Activated CD8-positive, alpha-beta memory T cell treated with anti-CD3 and anti-CD28 coated beads, Interleukin-2, amount 10 ng/mL, durations not matched to agents 7 days and 5 days (primary cell): ENCODE results near the gene ABHD6. TPM values are rescaled to one million over a fixed set of nuclear protein-coding genes. Genes with fewer than 3 reads are reported as not detected.
A peak's percentile ranks its signal among the peaks of the same experiment; 100 is the strongest.
"Not testable (repeated sequence)": the region's sequence is repeated elsewhere in the genome, so short reads cannot be mapped to it uniquely, and the experiment has no call there.

Source experiments
- ATAC-seq: fragments of 150-1000 bp; cut with Tn5 transposase; one replicate; pipeline ENCODE4 v1.10.0; 2021; ENCODE audit warnings: moderate library complexity
- CTCF ChIA-PET: fragments of 350-600 bp; sonication (Branson Sonifier 250); formaldehyde crosslinking; loops from one replicate; lab custom pipeline; 2021; ENCODE audit warnings: antibody characterized with exemption; lab: Charles Lee
- DNase-seq: peaks from one replicate; pipeline ENCODE4 v3.0.0-alpha.2; 2020
- H3K27ac Mint-ChIP-seq: one replicate; pipeline ENCODE4 v1.8.0; 2021; ENCODE audit warnings: mild to moderate bottlenecking, mixed read lengths
- H3K27me3 Mint-ChIP-seq: one replicate; pipeline ENCODE4 v1.8.0; 2021; ENCODE audit warnings: mixed read lengths
- H3K36me3 Mint-ChIP-seq: one replicate; pipeline ENCODE4 v1.8.0; 2021; ENCODE audit warnings: mild to moderate bottlenecking, mixed read lengths
- H3K4me1 Mint-ChIP-seq: one replicate; pipeline ENCODE4 v1.8.0; 2021; ENCODE audit warnings: mixed read lengths
- H3K4me3 Mint-ChIP-seq: one replicate; pipeline ENCODE4 v1.8.0; 2021; ENCODE audit warnings: mild to moderate bottlenecking, moderate library complexity, mixed read lengths
- H3K9me3 Mint-ChIP-seq: one replicate; pipeline ENCODE4 v1.8.0; 2022; ENCODE audit warnings: low read depth, mixed read lengths
- total RNA-seq, 2 experiments: library from RNA; stranded (reverse); gene quantifications; one replicate each; pipeline ENCODE4 v1.2.3, GENCODE V29; 2021

The ABHD6 gene
- total RNA-seq, 2 experiments from 2014 or later = 5.0 to 7.3 TPM

DNA sequence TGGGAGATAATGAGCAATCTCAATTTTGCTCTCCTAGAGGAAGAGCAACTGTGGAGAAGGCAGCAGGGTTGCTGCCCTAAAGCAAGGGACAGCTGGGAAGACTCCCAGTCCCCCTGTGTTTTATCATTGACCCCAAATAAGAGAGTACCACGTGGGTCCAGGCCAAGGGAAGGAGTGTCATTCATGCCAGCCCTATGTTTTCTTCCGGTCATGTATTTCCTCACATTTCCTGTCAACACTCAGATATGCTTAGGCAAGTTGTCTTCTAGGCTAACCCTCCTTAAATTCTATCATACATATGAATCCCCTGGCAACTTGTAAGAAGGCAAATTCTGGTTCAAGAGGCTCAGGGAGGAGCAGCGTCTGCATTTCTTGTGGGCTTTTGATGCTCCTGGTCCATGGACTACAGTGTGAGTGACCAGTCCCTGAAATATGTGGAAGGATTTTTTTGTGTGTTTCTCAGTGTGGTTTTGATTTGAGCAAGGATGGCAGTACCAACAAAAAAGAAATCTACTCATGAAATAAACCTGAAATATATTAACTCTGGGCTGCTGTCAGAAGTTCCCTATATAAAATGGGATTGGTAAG, 36.5 kb downstream of the ABHD6 start:
- Mint-ChIP-seq H3K4me1 (peaks cover 8% of the 10 kb centered on the region), H3K27ac (no peak overlapping the region), H3K4me3 (no peak overlapping the region), H3K27me3 (no peaks in the 10 kb centered on the region), H3K36me3 (peaks cover 13% of the 10 kb centered on the region), H3K9me3 (no peaks in the 10 kb centered on the region)
- ATAC-seq = no peak
- no peak for DNase-seq
- CTCF ChIA-PET = no interaction called here

DNA sequence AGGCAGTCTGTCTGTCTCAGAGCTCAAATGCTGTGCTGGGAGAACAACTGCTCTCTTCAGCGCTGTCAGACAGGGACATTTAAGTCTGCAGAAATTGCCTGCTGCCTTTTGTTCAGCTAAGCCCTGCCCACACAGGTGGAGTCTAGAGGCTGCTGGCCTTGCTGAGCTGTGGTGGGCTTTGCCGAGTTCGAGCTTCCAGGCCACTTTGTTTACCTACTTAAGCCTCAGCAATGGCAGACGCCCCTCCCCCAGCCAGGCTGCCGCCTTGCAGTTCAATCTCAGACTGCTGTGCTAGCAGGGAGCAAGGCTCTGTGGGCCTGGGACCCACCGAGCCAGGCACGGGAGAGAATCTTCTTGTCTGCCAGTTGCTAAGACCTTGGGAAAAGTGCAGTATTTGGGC, 43.5 kb downstream of the ABHD6 start:
- no peaks in the 10 kb centered on the region for H3K4me1 Mint-ChIP-seq
- ATAC-seq = no peak
- DNase-seq = no peak
- CTCF ChIA-PET = no interaction called here
- no peak overlapping the region for H3K27ac Mint-ChIP-seq
- no peaks in the 10 kb centered on the region for H3K27me3 Mint-ChIP-seq
- peaks cover 2% of the 10 kb centered on the region for H3K36me3 Mint-ChIP-seq
- no peaks in the 10 kb centered on the region for H3K9me3 Mint-ChIP-seq
- H3K4me3 Mint-ChIP-seq = no peak overlapping the region

DNA sequence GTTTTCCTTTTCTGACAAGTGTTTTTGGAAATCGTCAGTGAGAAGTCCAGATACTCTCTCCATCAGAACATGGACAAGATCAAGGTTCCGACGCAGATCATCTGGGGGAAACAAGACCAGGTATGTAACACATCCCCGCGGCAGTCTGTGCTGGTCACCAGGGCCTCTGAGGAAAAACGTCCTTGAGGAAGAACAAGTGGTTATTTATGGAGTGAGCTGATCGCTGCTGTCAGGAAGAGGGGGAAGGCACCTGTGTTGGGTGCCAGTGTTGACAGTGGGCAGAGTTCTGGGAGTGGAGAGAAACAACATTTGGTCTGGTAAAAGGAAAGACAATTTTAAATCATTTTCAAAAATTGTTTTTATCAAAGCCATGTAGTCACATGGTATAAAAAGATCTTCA, 47.7 kb downstream of the ABHD6 start:
- peaks cover 2% of the 10 kb centered on the region for H3K36me3 Mint-ChIP-seq
- no peaks in the 10 kb centered on the region for H3K27me3 Mint-ChIP-seq
- no peak overlapping the region for H3K27ac Mint-ChIP-seq
- DNase-seq (no peak), ATAC-seq (no peak)
- H3K9me3 Mint-ChIP-seq = no peaks in the 10 kb centered on the region
- H3K4me1 Mint-ChIP-seq = no peaks in the 10 kb centered on the region
- CTCF ChIA-PET = no interaction called here
- no peak overlapping the region for H3K4me3 Mint-ChIP-seq

DNA sequence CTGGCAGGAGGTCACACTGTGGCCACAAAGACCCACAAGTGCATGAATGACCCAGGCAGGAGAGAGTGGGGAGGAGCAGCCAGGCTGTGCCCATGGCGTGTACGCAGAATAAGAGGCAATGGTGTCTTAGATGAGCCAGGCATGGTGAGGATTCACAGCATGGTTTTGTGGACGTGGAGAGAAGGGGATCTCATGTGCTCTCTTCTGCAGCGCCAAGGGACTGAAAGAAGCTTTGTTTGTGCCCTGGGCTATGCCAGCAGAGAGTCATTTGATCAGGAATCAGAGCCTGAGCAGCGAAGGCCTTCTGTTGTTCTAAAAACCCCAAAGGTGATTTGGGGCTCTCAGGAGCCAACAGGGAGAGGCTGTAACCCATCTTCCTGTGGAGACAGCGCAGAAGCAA, 49.8 kb downstream of the ABHD6 start:
- H3K4me1 Mint-ChIP-seq = no peaks in the 10 kb centered on the region
- no peaks in the 10 kb centered on the region for H3K9me3 Mint-ChIP-seq
- DNase-seq (no peak), ATAC-seq (no peak)
- CTCF ChIA-PET = no interaction called here
- peaks cover 2% of the 10 kb centered on the region for H3K36me3 Mint-ChIP-seq
- H3K27ac Mint-ChIP-seq = no peak overlapping the region
- H3K27me3 Mint-ChIP-seq = no peaks in the 10 kb centered on the region
- H3K4me3 Mint-ChIP-seq = no peak overlapping the region

DNA sequence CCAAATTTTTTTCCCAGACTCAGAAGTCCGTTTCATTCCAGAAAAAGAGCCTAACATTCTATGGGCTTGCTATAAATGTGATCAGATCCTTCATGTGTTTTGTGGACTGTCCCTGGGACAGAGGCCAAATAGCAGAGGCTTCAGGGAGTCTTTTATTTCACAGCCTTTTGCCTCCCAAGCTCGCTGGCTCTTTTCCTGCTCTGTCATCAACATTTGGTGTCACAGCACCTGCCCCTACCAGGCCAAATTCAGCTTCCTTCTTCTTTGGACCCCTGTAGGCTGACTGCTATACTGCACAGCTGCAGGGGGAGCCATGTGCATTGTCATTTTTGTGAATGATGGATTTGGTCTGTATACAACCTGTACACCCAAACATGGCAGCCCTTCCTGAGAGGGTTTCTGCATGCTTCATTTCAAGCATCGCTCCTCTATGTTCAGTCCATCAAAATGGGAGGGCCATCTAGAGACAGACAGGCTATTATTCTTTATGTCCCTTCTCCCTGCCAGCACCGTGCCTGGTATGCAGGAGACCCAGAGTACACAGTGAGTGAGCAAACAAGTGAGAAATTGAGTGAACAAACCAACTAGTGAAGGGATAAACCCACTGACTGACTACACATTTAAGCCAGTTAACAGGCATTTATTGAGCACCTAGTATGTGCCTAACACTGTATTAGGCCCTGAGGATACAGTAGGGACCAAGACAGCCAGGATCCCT, 50.6 kb downstream of the ABHD6 start:
- Mint-ChIP-seq H3K27me3 (no peaks in the 10 kb centered on the region), H3K36me3 (peaks cover 2% of the 10 kb centered on the region), H3K4me1 (no peaks in the 10 kb centered on the region), H3K9me3 (no peaks in the 10 kb centered on the region), H3K27ac (no peak overlapping the region), H3K4me3 (no peak overlapping the region)
- CTCF ChIA-PET = no interaction called here
- ATAC-seq = no peak
- peak; percentile 39 for DNase-seq

DNA sequence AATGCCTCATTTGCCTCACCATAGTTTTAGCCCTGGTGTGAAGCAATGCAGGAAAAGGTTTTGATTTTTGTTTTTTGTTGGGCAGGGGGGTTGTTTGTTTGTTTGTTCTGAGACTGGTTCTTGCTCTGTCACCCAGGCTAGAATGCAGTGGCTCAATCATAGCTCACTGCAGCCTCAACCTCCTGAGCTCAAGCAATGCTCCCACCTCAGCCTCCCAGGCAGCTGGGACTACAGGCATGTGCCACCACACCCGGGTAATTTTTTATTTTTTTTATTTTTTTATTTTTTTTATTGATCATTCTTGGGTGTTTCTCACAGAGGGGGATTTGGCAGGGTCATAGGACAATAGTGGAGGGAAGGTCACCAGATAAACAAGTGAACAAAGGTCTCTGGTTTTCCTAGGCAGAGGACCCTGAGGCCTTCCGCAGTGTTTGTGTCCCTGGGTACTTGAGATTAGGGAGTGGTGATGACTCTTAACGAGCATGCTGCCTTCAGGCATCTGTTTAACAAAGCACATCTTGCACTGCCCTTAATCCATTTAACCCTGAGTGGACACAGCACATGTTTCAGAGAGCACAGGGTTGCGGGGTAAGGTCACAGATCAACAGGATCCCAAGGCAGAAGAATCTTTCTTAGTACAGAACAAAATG, 51.5 kb downstream of the ABHD6 start:
- H3K27me3 Mint-ChIP-seq, DNase-seq, ATAC-seq, H3K4me3 Mint-ChIP-seq, H3K9me3 Mint-ChIP-seq, H3K27ac Mint-ChIP-seq, H3K36me3 Mint-ChIP-seq, H3K4me1 Mint-ChIP-seq, CTCF ChIA-PET: not testable (repeated sequence)

DNA sequence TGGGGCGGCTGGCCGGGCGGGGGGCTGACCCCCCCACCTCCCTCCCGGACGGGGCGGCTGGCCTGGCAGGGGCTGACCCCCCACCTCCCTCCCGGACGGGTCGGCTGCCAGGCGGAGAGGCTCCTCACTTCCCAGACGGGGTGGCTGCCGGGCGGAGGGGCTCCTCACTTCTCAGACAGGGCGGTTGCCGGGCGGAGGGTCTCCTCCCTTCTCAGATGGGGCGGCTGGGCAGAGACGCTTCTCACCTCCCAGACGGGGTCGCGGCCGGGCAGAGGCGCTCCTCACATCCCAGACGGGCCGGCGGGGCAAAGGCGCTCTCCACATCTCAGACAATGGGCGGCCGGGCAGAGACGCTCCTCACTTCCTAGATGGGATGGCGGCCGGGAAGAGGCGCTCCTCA, 52.9 kb downstream of the ABHD6 start:
- H3K4me1 Mint-ChIP-seq = not testable (repeated sequence)

DNA sequence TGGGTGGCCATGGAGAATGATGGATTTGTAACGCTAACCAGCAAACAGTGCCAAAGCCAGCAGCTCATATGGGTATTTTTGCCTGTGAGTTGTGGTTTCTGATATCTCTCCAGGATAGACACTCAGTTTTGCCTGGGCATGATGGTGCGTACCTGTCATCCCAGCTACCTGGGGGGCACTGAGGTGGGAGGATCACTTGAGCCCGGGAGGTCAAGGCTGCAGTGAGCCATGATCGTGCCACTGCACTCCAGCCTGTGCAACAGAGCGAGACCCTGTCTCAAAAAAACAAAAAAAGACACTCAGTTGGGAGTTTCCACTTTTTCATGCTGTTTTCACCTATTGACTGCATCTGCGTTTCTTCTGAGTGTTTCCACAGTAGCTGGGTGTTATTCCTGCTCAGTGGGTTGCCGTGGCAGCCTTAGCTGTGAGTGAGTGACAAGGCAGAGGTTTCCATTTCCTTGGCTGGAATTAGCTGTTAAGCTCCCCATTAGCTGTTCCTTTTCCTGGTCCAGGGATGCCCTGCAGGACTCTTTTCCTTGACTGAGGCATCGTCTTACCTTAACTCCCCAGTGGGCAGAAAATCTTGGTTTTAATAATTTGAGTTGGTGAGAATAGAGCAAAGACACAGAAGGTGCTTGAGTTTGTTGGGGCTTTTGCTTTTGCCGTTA, 54.2 kb downstream of the ABHD6 start:
- ATAC-seq (no peak), DNase-seq (peak; percentile 19)
- CTCF ChIA-PET = interaction anchor here (1.4 to 2.0 kb wide), 2 partner anchors 15 to 73 kb away, joined by 5 read pairs; partner anchors contain the start of genes HTD2 and RPP14
- H3K27ac Mint-ChIP-seq = no peak overlapping the region
- H3K27me3 Mint-ChIP-seq = no peaks in the 10 kb centered on the region
- H3K36me3 Mint-ChIP-seq = peaks cover 3% of the 10 kb centered on the region
- H3K4me3 Mint-ChIP-seq = no peak overlapping the region
- no peaks in the 10 kb centered on the region for H3K4me1 Mint-ChIP-seq
- H3K9me3 Mint-ChIP-seq = no peaks in the 10 kb centered on the region

More for the DNA sequence above, 52.9 kb downstream of the ABHD6 start:
- H3K27me3 Mint-ChIP-seq, H3K36me3 Mint-ChIP-seq, ATAC-seq, H3K9me3 Mint-ChIP-seq, H3K4me3 Mint-ChIP-seq, DNase-seq, CTCF ChIA-PET, H3K27ac Mint-ChIP-seq: not testable (repeated sequence)

DNA sequence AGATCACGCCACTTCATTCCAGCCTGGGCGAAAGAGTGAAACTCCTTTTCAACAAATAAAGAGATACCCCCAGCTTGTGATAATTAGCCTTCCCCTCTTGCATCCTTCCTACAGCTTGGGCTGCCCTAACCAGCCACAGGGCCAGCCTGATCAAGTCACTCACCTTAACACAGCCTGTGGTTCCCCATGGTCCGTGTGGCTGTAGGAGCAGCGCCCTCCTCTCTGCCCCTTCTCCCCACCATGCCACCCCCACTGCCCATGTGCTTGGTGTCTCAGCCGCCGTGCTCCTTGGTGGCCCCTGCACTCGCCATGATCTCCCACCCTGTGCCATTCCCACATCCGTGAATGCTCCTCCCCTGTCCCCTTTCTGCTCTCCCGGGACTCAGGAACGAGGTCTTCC, 55.3 kb downstream of the ABHD6 start:
- H3K4me1 Mint-ChIP-seq = no peaks in the 10 kb centered on the region
- peaks cover 3% of the 10 kb centered on the region for H3K36me3 Mint-ChIP-seq
- DNase-seq (no peak), ATAC-seq (no peak)
- no peaks in the 10 kb centered on the region for H3K9me3 Mint-ChIP-seq
- H3K27ac Mint-ChIP-seq = no peak overlapping the region
- CTCF ChIA-PET = interaction anchor here (0.6 to 2.0 kb wide), 3 partner anchors 13 to 77 kb away, joined by 3 to 5 read pairs (median 3); partner anchors contain the start of genes HTD2 and RPP14
- H3K27me3 Mint-ChIP-seq = no peaks in the 10 kb centered on the region
- no peak overlapping the region for H3K4me3 Mint-ChIP-seq

DNA sequence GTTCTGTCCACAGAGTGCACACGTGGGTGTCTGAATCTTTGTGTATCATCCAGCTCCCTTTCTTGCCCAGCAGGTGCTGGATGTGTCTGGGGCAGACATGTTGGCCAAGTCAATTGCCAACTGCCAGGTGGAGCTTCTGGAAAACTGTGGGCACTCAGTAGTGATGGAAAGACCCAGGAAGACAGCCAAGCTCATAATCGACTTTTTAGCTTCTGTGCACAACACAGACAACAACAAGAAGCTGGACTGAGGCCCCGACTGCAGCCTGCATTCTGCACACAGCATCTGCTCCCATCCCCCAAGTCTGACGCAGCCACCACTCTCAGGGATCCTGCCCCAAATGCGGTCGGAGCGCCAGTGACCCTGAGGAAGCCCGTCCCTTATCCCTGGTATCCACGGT, 55.9 kb downstream of the ABHD6 start:
- no peak for ATAC-seq
- CTCF ChIA-PET = interaction anchor here (1.5 to 2.0 kb wide), 2 partner anchors 13 to 75 kb away, joined by 3 to 5 read pairs; partner anchors contain the start of genes HTD2 and RPP14
- H3K27me3 Mint-ChIP-seq = no peaks in the 10 kb centered on the region
- H3K4me3 Mint-ChIP-seq = no peak overlapping the region
- H3K36me3 Mint-ChIP-seq = peaks cover 3% of the 10 kb centered on the region
- H3K4me1 Mint-ChIP-seq = no peaks in the 10 kb centered on the region
- no peak overlapping the region for H3K27ac Mint-ChIP-seq
- peak; percentile 28 for DNase-seq
- no peaks in the 10 kb centered on the region for H3K9me3 Mint-ChIP-seq

DNA sequence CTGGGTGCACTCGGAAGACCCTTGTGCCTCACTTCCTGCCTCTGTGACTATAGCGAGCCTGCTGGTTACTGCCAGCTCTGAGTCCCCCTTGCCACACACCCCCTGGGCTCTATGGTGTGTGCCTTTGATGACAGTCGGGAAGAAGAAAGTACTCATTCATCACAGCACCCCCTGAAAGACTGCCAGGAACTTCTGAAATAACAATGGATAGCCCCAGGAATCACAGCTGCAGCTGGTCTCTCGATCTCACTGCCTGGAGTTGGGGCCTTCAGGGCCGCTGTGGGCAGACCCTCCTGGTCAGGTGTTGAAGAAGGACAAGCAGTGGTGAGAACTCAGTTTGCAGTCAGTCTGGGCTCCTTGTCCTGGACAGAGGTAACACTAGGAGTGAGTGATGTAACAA, 58.7 kb downstream of the ABHD6 start:
- H3K27ac Mint-ChIP-seq = no peak overlapping the region
- H3K27me3 Mint-ChIP-seq = peaks cover 10% of the 10 kb centered on the region
- ATAC-seq = no peak
- no peaks in the 10 kb centered on the region for H3K4me1 Mint-ChIP-seq
- DNase-seq = no peak
- no peaks in the 10 kb centered on the region for H3K9me3 Mint-ChIP-seq
- CTCF ChIA-PET = no interaction called here
- H3K36me3 Mint-ChIP-seq = peaks cover 1% of the 10 kb centered on the region
- H3K4me3 Mint-ChIP-seq = no peak overlapping the region

DNA sequence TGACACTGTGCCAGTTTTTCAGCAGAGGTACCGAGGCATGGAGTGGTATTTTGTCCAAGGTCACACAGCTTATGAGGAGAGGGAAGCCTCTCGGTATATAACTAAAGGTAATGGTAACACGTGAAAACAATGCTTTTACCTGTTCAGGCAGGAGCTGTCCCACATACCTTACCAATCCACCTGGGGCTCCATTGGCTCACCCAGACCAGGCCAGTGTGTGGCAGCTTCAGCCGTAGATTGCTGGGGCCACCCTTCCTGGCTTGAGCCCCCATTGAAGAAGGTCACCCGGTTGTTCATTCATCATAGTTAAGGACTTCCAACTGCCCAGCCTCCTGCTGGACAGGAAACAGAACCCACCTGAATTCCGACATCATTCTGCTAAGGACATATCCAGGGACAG, 59.3 kb downstream of the ABHD6 start:
- H3K27me3 Mint-ChIP-seq = peaks cover 15% of the 10 kb centered on the region
- peaks cover 1% of the 10 kb centered on the region for H3K36me3 Mint-ChIP-seq
- no peak for DNase-seq
- no peaks in the 10 kb centered on the region for H3K9me3 Mint-ChIP-seq
- no peaks in the 10 kb centered on the region for H3K4me1 Mint-ChIP-seq
- H3K4me3 Mint-ChIP-seq = no peak overlapping the region
- CTCF ChIA-PET = interaction anchor here (2.1 kb wide), 1 partner anchor 10 kb away, joined by 4 read pairs; the partner anchor contains the start of gene HTD2
- no peak for ATAC-seq
- H3K27ac Mint-ChIP-seq = no peak overlapping the region

DNA sequence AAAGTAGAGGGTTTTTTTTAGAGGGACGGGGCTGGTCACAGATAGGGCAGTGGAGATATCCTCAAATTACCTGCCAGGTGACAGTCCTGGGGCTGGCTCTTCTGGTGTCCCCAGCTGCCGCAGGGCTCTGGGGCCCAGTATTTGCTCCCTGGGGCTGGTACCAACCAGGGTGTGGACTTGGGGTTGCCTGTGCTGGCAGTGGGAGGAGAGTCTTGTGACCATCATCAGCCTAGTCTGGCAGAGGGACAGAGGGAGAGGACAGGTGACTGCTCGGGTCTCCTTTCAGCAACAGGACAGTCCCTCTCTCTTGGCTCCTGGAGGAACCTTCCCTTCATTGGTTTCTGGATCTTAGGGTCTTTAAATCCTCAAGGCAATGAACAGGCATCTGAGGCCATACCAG, 60.6 kb downstream of the ABHD6 start:
- Mint-ChIP-seq H3K9me3 (no peaks in the 10 kb centered on the region), H3K36me3 (peaks cover 1% of the 10 kb centered on the region), H3K27ac (no peak overlapping the region), H3K4me3 (no peak overlapping the region), H3K27me3 (peaks cover 22% of the 10 kb centered on the region), H3K4me1 (no peaks in the 10 kb centered on the region)
- ATAC-seq (no peak), DNase-seq (no peak)
- CTCF ChIA-PET = interaction anchor here (2.1 to 5.0 kb wide), 2 partner anchors 8 to 110 kb away, joined by 4 to 41 read pairs; partner anchors contain the start of gene HTD2
